Breast epithelium (tissue), 4 donors: ENCODE data around the gene NR2C1. TPM values are rescaled to one million over a fixed set of nuclear protein-coding genes. Genes with fewer than 3 reads are reported as not detected.
"Not testable (repeated sequence)": the region's sequence is repeated elsewhere in the genome, so short reads cannot be mapped to it uniquely, and the experiment has no call there.

ENCODE experiments used
- DNase-seq, 2 donors: peaks; one replicate each; pipeline ENCODE4 v3.0.0-alpha.2; 2019; ENCODE audit warnings: low spot score in 2 of 2
- H3K27ac ChIP-seq, 2 donors: fragments of 200-600 bp; sonication (generic) in 1 of 2; one replicate each; pipeline ENCODE4 v1.5.1; 2016 to 2019; ENCODE audit warnings: mild to moderate bottlenecking in 1 of 2
- H3K27me3 ChIP-seq, 2 donors: fragments of 200-600 bp; sonication (generic) in 1 of 2; one replicate each; pipeline versions ENCODE4 v1.5.1 to v1.6.0; 2017 to 2019; ENCODE audit warnings: control low read depth in 1 of 2, mild to moderate bottlenecking in 1 of 2
- H3K36me3 ChIP-seq: fragments of 200-600 bp; one replicate; pipeline ENCODE4 v1.5.1; 2019
- H3K4me1 ChIP-seq, 2 donors: fragments of 200-600 bp; sonication (generic); one replicate each; pipeline ENCODE4 v1.5.1; 2016 to 2019; ENCODE audit warnings: control low read depth in 1 of 2
- H3K4me3 ChIP-seq, 3 donors: fragments of 200-600 bp; sonication (generic); 1 replicate in 2 of 3; 2 replicates in 1 of 3; pipeline ENCODE4 v1.5.1; 2016 to 2019; ENCODE audit warnings: mild to moderate bottlenecking in 3 of 3, moderate library complexity in 2 of 3
- H3K9me3 ChIP-seq, 2 donors: fragments of 200-600 bp; sonication (generic) in 1 of 2; one replicate each; pipeline ENCODE4 v1.5.1; 2016 to 2019; ENCODE audit warnings: control low read depth in 1 of 2
- POLR2A ChIP-seq: fragments of 450-650 bp; IDR thresholded peaks from one replicate; pipeline ENCODE4 v1.6.1; 2016; ENCODE audit warnings: antibody characterized with exemption, mild to moderate bottlenecking, moderate library complexity
- POLR2AphosphoS5 ChIP-seq, 3 donors: sonication (generic); formaldehyde crosslinking; IDR thresholded peaks; one replicate each; pipeline ENCODE4 v1.6.1; 2017; ENCODE audit warnings: antibody characterized with exemption in 3 of 3
- intact Hi-C: fragments of 100-400 bp; cut with DNase I; formaldehyde crosslinking; loops from one replicate; pipeline ENCODE4 v1.15.1; 2023; ENCODE audit warnings: low total_unique reads
- total RNA-seq, 3 donors: library from RNA; depleted of rRNA; stranded (reverse); fragments of >200 nt; gene quantifications; one replicate each; pipeline ENCODE4 v1.1.0, GENCODE V29; 2016
- TF ChIP-seq, protein P1 (sequence below), 3 donors: fragments of 450-650 bp; IDR thresholded peaks; one replicate each; pipeline ENCODE4 v1.5.1; 2016 to 2017; ENCODE audit warnings: antibody characterized with exemption in 3 of 3, mild to moderate bottlenecking in 3 of 3, moderate library complexity in 3 of 3

The NR2C1 gene
- total RNA-seq, 3 donors from 2014 or later, result 46.7 to 50.5 (median 47.7) TPM

- Histone ChIP-seq H3K36me3 (no peaks in the 10 kb centered on the region), H3K9me3 (no peaks in the 10 kb centered on the region), H3K4me1 (no peaks in the 10 kb centered on the region), H3K4me3 (no peak overlapping the region), H3K27ac (no peak overlapping the region), H3K27me3 (no peaks in the 10 kb centered on the region)
- TF ChIP-seq, protein P1, sequence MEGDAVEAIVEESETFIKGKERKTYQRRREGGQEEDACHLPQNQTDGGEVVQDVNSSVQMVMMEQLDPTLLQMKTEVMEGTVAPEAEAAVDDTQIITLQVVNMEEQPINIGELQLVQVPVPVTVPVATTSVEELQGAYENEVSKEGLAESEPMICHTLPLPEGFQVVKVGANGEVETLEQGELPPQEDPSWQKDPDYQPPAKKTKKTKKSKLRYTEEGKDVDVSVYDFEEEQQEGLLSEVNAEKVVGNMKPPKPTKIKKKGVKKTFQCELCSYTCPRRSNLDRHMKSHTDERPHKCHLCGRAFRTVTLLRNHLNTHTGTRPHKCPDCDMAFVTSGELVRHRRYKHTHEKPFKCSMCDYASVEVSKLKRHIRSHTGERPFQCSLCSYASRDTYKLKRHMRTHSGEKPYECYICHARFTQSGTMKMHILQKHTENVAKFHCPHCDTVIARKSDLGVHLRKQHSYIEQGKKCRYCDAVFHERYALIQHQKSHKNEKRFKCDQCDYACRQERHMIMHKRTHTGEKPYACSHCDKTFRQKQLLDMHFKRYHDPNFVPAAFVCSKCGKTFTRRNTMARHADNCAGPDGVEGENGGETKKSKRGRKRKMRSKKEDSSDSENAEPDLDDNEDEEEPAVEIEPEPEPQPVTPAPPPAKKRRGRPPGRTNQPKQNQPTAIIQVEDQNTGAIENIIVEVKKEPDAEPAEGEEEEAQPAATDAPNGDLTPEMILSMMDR (IDR thresholded peaks at IDR 0.05), result no peak
- TF ChIP-seq POLR2AphosphoS5 (IDR thresholded peaks at IDR 0.05) (no peak), POLR2A (no peak)
- intact Hi-C loops, result no loop called here
- no peak for DNase-seq
These were observed 85.6 kb downstream of the NR2C1 start for GRCh38 chr12:94987801-94988200.

DNA sequence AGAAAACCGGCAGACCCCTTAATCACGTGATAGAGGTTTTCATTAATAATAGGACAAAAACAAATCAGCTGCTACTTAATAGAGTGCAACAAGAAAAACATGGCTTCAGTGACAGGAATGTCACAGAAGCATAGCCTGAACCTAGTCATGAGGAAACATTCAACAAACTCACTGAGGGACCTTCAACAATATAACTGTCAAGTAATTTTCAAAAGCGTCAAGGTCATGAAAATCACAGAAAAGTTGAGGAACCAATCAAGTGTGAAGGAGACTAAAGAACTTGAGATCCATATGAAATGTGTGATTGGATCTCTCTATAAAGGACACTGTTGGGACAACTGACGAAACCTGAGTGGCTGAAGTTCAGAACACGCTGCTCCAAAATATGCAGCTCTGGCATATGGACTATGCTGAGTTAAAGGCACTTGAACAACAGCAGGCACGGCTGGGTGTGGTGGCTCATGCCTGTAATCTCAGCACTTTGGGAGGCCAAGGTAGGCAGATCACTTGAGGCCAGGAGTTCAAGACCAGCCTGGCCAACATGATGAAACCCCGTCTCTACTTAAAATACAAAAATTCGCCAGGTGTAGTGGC, 86.2 kb downstream of the NR2C1 start:
- intact Hi-C loops, result no loop called here
- no peak for TF ChIP-seq POLR2A
- TF ChIP-seq, protein P1 (IDR thresholded peaks at IDR 0.05), result no peak
- no peak for TF ChIP-seq POLR2AphosphoS5 (IDR thresholded peaks at IDR 0.05)
- Histone ChIP-seq H3K36me3 (no peaks in the 10 kb centered on the region), H3K9me3 (no peaks in the 10 kb centered on the region), H3K27me3 (no peaks in the 10 kb centered on the region), H3K4me1 (no peaks in the 10 kb centered on the region), H3K4me3 (no peak overlapping the region), H3K27ac (no peak overlapping the region)
- DNase-seq, result no peak

- intact Hi-C loops, H3K4me1 ChIP-seq, DNase-seq, H3K9me3 ChIP-seq, H3K4me3 ChIP-seq, H3K27me3 ChIP-seq, H3K27ac ChIP-seq, H3K36me3 ChIP-seq: not testable (repeated sequence)
These were observed 88.3 kb downstream of the NR2C1 start for GRCh38 chr12:94985099-94985498.

- Histone ChIP-seq H3K9me3 (no peaks in the 10 kb centered on the region), H3K27ac (no peak overlapping the region), H3K4me1 (no peaks in the 10 kb centered on the region), H3K36me3 (no peaks in the 10 kb centered on the region), H3K27me3 (no peaks in the 10 kb centered on the region), H3K4me3 (no peak overlapping the region)
- intact Hi-C loops, result no loop called here
- no peak for DNase-seq
- TF ChIP-seq POLR2A (no peak), POLR2AphosphoS5 (IDR thresholded peaks at IDR 0.05) (no peak)
- TF ChIP-seq, protein P1 (IDR thresholded peaks at IDR 0.05), result no peak
These were observed 90.1 kb downstream of the NR2C1 start for GRCh38 chr12:94983321-94983720.

DNA sequence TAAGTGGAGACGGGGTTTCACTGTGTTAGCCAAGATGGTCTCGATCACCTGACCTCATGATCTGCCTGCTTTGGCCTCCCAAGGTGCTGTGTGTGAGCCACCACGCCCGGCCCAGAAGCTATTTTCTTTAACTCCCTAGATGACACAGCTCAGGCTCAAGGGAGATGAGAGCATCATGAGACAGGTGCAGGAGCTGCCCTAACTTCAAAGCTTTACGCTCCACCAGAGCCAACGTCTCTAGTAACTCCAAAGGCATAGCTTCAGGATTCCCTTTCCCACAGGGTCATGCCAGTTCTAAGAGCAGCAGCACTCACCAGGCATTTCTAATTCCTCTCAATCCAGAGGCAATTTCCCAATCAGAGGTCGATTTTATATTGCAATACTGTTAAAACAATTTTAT, 91.0 kb downstream of the NR2C1 start:
- intact Hi-C loops, result no loop called here
- Histone ChIP-seq H3K36me3 (no peaks in the 10 kb centered on the region), H3K4me3 (no peak overlapping the region), H3K27ac (no peak overlapping the region), H3K9me3 (no peaks in the 10 kb centered on the region), H3K27me3 (no peaks in the 10 kb centered on the region), H3K4me1 (no peaks in the 10 kb centered on the region)
- DNase-seq, result no peak
- TF ChIP-seq, protein P1 (IDR thresholded peaks at IDR 0.05), result no peak
- no peak for TF ChIP-seq POLR2AphosphoS5 (IDR thresholded peaks at IDR 0.05)
- TF ChIP-seq POLR2A, result no peak

DNA sequence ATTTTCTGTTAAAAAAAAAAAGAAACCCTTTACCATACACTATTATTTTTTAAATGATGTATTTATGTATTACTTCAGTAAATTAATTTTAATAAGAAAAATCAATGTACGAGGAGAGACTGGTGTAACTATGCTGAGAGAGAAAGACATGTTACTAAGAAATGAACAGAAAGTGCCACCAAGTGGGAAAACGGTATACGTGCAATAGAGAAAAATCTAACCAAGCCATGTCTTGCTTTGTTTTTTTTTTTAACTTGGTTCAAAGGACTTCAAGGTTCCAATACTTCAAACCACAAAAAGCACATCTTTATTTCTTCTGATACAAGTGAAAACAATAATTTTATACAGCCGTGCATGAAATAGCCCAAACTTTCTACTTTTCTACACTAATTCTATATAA, 92.8 kb downstream of the NR2C1 start:
- Histone ChIP-seq H3K9me3 (no peaks in the 10 kb centered on the region), H3K27ac (no peak overlapping the region), H3K4me3 (no peak overlapping the region), H3K27me3 (no peaks in the 10 kb centered on the region), H3K4me1 (no peaks in the 10 kb centered on the region), H3K36me3 (no peaks in the 10 kb centered on the region)
- intact Hi-C loops, result no loop called here
- TF ChIP-seq POLR2A (no peak), POLR2AphosphoS5 (IDR thresholded peaks at IDR 0.05) (no peak)
- TF ChIP-seq, protein P1 (IDR thresholded peaks at IDR 0.05), result no peak
- no peak for DNase-seq
